NCI-H345 treated with DMSO at 0.1 percent for 48 hours (cell line): ENCODE data around the gene CMIP.
"Not testable (repeated sequence)": the region's sequence is repeated elsewhere in the genome, so short reads cannot be mapped to it uniquely, and the experiment has no call there.

Experiments
- DNase-seq: peaks from one replicate; lab custom pipeline; 2025; ENCODE audit not compliant: unreplicated experiment; lab: John Stamatoyannopoulos, UW

CMIP gene

DNA sequence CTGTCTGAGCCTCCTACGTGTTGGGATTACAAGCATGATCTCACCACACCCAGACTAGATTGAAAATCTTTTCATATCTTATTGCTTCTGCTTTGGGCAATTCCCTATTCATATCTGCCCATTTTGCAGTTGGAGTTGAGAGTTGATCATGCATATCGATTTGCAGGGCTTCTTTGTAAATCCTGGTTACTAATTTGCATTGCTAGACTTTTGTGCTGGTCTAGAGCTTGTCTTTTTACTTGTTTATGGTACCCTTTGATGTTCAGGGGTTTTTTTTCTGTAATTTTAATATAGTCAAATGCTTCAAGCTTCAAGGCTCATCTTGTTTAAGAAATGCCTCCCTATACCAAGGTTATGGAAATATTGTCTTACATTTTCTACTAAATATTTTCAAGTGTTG, 23.5 kb upstream of the CMIP start:
- DNase-seq, result no peak

DNA sequence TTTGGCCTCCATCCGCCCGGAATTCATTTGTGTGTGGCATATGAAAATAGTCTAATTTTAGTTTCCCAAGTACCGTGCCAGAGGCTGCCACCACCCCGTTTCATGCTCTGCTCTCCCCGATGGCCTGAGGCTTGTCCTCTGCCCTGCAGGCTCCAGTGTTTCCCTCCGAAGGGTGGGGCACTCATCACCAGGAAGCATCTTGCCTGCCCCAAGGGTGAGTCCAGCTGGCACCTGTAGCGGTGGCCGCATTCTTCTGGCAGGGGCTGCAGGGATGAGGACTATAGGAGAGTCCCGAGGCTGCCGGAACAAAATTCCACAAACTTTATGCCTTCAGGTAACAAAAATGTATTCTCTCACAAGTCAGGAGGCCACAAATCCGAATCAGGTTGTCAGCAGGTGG, 23.1 kb upstream of the CMIP start:
- no peak for DNase-seq

DNA sequence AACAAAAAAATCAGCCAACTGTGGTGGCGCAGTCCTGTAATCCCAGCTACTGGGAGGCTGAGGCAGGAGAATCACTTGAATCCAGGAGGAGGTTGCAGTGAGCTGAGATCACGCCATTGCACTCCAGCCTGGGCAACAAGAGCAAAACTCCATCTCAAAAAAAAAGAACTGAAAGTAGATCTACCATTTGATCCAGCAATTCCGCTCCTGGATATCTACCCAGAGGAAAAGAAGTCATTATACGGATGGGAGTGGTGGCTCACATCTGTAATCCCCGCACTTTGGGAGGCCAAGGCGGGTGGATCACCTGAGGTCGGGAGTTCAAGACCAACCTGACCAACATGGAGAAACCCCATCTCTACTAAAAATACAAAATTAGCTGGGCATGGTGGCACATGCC, 22.5 kb upstream of the CMIP start:
- not testable (repeated sequence) for DNase-seq

DNA sequence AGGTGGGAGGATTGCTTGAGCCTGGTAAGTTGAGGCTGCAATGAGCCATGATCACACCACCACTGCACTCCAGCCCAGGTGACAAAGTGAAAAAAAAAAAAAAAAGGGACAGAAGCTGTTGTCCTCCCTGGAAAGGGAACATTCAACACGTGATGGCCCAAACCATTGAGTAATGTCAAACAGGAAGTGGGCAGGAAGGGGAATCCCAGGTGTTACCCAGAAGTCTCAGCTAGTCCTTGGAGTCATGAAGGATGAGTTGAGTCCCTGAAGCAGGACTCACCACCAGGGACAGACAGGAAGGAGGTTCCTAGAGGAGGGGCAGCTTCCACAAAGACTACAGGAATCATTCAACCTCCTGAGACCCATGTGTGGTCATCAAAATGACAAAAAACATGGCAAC, 19.8 kb upstream of the CMIP start:
- no peak for DNase-seq

DNA sequence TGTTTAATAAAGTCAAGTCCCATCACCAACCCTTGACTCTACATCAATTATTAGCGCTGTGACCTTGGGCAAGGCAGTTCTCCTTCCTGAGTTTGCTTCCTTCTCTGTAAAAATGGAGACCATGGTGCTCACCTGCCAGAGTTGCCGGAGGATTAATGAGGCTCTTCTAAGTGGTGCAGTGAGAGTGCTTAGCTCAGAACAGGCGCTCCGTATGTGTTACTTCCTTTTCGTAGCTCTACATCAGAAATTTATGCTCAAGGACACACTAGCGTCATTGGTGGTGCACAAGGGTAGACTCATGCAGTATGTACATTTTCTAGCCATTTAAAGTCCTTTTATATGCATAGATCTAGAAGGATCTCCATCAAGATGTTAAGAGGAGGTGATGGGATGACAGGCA, 17.4 kb upstream of the CMIP start:
- DNase-seq, result no peak

DNA sequence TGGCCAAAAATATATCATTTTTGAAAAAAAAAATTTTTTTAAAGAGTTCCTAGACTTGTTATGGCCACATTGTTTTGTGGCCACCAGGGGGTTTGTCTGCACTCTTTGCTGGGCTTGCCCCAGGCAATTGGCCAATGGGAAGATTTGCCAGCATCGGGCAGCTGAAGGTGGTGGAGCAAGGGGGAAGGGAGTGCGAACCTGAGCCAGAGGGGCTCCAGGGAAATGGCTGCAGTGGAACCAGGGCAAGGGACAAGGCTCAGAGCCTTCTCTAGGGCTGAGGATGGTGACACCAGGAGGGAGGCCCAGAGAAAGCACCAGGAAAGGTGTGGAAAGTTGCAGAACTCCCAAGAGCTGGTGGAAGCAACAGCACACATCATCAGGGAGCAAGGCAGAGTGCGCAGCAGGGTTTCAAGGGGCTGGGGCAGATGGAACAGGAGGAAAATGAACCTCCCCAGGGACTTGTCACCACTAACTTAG, 15.5 kb upstream of the CMIP start:
- no peak for DNase-seq

DNA sequence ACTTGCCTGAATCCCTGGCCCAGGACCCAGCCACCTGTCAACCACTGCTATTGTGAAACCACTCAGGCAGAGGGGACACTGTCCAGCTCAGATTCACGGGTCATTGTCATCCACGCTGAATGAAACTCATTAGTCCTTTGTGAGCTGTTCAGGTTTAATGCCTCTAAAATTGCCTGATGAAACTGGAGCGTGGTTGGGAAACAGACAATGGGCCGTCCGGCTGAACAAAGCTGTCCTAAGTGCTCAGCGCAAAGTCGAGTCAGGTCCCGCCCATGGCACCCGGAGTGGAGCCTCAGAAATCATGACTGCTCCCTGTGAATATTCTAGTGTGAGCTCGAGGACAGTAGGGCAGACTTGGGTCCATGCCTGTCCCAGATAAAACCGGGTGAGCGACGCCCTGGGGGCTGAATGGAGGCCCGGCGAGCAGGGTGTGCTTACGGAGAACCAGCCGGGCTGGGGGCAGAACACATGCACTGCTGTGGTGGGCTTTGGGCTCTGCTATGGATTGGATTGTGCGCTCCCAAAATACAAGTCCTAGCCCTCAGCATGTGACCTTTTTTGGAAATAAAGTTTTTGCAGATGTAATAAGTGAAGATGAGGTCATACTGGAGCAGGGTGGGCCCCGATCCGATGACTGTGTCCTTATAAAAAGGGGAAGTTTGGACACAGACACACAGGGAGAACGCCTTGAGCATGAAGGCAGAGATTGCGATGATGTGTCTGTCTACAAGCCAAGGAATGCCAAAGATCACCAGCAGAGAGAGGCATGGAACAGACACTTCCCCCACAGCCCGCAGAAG, 12.9 kb upstream of the CMIP start:
- DNase-seq, result no peak

DNA sequence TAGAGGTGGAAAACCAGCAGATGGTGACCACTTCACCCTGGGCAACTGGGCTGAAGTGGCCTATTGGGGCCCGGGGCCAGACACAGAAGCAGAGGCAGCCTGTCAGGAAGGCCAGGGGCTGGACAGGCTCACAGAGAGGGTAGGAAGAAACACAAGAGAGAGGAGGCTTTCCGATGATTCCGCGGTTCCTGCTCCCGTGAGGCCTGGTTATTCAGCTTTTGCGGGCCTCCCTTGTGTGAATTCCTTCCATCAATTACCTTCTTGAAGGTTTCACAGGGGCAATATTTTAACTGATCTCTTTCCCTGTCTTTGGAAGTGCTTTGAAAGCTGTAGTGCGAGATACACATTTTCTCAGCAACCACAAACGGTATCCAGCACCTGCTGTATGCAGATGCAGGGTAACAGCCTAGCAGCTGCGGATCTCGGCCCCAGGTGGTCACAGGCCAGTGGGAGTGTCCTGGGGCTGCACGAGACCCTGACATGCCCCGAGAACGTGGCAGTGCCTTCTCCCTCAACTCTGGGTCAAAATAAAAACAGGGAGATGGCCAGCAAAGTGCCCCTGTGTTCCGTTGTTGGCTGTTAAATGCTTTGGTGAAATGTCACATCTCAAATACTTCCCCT, 11.6 kb upstream of the CMIP start:
- DNase-seq, result no peak

DNA sequence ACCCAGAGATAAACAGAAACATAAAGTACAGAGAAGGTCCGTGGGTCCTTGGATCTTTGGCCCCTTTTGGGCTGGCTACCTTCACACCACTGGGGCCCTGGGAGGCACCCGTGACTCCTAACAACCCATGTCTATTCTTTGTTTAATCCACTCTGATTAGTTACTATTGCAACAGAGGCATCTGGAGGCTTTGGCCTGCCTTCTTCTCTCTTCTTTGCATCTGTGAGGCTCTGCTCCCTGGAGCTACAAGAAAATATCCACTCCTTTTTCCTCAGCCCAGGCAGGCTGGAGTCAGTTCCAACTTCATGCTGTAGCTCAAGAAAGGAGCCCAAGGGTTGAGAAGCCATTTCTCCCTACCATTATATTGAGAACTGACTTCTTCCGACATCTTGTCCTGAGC, 9.5 kb upstream of the CMIP start:
- no peak for DNase-seq

DNA sequence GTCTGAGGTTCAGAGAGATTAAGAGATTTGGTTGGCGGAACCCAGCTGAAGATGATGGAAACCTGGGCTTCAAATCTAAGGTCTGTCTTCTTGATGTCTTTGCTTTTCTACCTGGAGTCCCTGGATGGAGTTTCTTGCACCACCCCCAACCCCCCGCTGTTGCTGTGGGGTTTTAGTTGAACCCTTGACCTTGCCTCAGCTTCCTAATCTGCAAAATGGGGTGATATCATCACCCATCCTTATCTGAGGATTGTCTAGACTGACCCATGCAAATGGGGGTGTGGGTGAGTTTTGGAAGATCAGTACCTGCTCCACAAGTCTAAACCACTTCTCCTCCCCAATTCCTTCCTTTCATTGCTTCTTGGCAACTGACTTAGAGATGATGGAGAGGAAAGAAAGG, 9.0 kb upstream of the CMIP start:
- no peak for DNase-seq

DNA sequence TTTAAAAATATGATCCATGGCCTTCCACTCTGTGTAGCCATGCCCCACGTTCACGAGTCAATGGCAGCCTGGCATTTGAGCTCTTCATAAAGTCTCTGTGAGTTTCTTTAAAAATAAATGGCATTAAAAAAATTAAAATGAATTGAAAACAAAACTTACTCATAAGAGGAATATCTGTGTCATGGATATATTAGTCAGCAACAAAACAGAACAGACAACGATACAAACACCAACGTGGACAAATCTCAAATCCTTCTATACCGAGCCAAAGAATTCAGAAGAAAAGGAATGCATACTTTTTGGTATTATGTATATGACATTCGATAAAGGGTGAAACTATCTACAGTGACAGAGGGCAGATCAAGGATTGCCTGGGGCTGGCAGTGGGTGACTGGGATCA, 8.2 kb upstream of the CMIP start:
- no peak for DNase-seq

DNA sequence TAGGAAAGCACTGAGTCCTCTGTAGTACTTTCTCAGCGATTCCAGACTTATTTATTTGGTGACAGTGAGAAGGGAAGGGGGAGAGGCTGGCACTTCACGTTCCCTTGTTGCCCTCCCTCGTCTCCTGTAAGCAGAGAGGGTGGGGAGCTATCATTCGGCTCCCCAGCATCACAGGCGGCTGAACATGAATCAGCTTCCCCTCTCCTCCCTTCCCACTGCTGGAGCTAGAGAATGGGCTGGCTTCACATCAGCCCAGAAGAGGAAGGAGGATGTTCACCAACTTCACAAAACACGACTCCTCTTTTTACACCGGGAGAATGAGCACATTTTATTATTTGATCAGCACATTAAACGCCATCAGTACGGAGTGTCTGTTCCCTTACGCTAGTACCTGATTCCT, 6.7 kb upstream of the CMIP start:
- DNase-seq, result no peak

DNA sequence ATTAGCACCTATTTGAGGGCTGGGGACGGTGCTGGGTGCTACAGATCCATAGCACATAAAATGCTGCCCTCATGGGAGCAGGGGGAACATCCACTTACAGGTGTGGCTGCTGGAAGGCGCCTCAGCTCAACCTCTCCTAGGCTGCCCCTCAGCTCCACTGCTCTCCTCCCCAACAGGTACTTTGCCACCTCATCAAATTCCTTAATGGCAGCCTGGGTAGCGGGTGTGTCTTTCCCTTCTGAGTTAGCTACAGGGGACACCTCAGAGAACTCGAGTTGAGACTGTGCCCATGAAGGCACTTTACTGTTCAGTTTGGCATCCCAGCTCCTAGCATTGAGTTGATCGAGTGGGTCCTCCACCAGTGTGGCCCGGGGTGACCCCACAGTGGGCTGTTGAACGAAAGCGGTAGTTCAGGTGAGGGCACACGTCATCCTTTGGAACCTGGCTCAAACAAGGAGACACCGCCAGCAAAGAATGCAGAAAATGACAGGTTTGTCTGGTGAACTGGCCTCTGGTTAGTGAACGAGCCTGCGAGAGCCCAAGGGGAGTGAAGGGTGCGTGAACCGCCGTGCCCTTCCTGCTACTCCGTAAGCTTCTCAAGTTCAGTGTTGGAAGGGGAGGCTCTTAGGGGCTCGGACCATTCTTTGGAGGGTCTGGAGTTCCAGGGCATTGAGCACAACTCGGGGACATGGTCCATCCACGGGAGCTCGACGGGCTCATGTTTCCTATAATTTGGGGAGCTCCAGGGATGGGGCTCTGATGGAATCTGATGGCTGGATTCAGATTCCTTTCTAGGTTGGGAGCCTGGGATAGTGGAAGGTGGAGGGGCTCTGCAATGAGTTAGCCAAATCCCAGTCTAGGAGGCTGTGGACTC, 3.5 kb upstream of the CMIP start:
- DNase-seq, result no peak

DNA sequence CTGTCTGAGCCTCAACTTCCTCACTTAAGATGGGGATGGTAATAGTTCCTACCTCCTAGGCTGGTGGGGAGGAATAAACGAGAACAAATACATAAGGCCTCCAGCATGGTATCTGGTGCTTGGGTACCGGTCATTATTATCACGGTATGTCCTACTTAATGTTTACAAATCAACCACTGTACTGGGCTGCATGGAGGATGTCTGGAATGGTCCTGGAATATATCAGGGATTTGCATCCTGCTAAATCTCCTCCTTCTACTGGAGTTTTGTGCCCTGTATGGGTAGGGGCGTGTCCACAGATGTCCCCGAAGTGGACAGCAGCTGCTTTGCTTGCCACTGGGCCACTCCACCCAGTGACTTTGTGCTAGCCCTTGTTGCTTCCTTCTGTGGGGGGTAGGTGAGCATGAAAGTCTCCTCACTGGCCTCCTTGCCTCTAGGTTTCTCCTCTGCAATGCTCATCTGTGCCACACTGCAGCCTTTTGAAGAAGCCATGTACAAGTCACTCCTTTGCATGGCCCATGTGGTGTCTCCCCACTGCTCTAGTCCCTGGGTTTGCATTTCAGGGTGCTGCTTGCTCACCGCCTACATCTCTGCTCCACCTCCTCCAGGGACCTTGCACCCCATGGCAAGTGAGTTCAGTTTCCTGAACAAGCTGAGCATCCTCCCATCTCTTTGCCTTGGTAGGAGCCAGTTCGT, 2.2 kb upstream of the CMIP start:
- DNase-seq, result no peak

DNA sequence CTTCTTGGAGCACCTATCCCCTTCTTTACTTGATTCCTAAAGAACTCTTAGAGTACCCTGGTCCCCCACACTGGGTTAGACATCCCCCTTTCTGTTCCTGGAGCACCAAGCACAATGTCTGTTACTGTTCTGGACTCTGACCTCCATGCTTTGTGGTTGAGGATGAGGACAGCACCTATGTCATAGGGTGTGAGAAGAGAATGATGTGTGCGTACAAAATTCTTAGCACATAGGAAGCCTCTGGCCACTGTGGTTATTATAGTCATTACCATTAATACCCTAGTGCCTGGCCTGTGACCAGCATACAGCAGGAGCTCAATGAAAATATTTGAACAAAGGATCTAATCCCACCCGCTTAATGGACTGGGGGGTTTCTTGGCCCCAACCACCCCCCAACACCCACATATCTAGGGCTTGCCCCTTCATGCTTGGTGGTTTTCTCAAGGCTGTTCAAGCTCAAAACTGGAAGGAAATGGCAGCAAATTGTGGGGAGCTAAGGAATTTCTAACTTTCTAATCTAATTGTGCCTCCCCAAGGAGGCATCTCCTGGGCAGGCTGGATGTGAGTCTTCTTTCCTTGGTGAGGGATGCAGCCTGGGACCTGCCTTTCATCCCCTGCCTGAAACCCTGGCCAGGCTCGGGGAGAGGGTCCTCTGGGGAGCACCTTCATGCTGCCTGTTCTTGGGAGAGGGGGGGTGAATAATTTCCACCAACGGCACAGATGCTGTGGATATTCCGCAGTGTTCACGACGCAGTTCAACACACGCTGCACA, 1.5 kb upstream of the CMIP start:
- no peak for DNase-seq

DNA sequence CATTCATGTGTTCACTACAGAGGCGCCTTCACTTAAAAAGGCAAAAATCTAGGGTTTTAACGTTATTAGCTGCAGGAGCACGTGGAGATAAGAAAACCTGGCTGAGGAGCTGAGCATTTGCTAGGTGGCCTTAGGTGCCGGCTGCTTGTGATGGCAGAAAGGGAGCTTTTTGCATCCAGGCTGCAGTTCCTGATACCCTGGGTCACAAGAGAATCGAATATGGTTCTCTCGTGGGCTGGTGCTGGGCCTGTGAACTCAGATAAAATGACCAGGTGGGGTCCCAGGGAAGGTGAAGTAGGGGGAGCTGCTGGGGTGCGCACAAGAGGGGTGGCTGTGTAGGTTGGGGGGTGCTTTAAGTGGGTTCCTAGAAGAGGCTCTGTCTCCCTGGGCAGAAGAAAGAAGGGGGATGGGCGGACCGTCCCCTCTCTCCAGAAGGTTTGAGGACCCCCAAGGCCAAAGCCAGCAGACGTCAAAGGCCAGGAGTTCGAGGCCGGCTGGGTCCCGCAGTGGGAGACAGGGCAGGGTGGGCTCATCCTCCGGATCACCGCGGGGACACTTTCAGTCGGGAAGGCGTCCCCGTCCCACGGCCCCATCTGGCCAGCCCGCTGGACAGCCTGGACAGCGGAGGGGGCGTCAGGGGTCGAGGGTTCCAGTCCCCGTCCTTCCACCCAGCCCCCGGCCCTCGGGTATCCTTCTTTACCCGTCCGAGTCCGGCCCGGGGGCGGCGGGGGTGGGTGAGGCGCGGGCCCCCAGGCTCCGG, 740 bp upstream of the CMIP start:
- DNase-seq, result no peak

DNA sequence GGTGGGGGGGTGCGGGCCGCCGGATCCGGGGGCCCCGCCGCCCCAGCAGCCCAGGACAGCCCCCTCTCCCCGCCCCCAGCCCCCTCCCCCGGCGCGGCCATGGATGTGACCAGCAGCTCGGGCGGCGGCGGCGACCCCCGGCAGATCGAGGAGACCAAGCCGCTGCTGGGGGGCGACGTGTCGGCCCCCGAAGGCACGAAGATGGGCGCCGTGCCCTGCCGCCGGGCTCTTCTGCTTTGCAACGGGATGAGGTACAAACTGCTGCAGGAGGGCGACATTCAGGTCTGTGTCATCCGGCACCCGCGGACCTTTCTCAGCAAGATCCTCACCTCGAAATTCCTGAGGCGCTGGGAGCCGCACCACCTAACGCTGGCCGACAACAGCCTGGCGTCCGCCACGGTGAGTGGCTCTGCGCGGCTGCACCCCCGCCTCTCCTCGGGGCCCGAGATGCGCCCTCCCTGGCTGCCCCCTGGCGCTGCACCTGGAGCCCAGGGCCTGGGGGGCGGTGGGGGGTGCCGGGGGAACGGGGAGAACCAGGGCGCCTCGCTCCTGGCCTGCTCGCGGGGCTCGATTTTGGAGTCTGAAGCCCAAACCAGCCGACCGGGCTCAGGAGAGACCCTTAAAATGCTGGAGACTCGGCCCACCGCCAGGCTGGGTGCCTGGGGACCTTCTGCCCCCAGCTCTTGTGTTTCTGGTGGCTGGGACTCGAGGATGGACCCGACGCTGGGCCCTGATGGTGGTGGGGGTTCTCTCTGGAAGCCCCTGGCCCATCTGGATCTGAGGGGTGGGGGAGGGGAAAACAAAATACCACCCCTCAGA, 744 bp downstream of the CMIP start:
- no peak for DNase-seq

DNA sequence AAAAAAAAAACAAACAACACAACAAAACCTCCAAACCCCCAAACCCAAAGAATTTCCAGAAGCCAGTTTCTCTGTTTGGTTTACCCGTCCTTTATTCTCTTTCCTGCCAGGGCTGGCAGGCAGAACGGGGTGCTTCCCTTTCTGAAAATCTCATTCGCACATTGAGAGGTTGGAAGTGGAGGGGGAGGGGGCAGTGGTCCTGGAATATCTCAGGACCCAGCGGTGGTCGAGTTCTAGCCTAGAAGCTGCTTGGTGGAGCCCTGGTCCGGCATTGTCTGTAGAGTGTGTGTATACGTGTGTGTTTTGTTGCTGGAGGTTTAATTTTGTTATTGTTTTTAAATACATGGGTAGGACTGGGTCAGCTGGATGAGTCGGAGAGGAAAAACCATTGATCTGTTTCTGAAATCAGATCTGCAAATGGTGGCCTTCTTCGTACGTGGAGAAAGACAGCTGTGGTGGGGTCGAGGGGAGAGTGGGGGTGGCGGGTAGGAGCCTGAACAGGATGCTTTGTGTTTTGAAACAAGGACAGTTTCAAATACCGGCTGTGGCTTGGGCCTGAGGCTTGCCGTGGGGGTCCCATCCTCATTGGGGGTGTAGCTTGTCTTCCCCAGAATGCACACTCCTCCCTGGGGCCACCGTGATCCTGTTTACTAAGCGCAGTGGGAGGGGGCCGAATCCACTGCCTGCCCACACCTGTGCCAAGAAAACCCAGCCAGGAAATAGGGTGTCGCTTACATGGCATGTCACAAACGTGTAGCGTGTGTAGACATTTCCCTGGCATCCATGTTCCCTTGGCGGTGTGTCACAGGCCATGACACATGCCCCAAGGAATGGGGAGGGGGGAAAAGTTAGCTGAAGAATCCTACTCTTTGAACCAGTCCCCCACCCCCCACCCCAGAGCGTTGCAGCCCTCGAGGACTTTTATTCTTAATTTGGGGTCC, 1.6 kb downstream of the CMIP start:
- peak; percentile 87 for DNase-seq
